GM19238 (cell line): ENCODE data around the gene PLCG1.

Experiments
- DNase-seq: peaks from one replicate; pipeline ENCODE4 v3.0.0; 2011; ENCODE audit warnings: low spot score; ENCODE audit not compliant: insufficient read length

PLCG1 gene

GRCh38 chr20:41178495-41178894, 41.2 kb downstream of the PLCG1 start:
- DNase-seq: no peak

- DNase-seq: no peak
Observed at GRCh38 chr20:41178904-41179432, 41.6 kb downstream of the PLCG1 start.

- no peak for DNase-seq
Observed at GRCh38 chr20:41179961-41180360, 42.6 kb downstream of the PLCG1 start.

DNA sequence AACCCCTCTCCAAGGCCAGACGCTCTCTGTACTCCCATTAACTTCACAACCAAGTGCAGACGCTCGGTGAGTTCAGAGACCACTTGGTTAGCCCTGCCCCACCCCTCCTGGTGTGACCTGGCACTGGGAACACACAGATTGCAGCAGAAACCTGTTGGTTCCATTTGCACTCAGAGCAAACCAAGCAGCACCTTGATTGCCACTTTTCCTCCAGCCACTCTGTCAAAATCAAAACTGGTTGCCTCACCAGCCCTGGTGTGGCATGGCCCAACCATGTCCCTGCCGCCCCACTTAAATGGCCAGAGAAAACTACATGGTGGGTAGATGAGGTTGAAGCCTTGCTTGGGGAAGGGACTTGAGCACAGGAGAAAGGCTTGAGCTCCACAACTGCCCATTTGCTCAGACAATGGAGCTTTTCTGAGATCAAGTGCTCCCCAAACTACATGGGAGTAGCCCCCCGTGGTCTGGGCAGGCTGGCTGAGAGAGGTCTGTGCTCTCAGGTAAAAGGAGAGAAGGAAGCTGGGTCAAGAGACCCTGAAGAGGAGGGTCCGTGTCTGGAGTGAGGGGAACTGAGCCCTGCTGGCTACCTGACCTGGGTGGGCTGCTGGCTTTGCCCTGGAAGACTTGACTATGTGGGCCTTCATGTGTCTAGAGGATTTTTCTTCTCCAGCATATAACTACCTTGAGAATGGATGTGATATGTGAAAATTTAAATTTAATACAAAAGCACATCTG, 43.4 kb downstream of the PLCG1 start:
- no peak for DNase-seq

DNA sequence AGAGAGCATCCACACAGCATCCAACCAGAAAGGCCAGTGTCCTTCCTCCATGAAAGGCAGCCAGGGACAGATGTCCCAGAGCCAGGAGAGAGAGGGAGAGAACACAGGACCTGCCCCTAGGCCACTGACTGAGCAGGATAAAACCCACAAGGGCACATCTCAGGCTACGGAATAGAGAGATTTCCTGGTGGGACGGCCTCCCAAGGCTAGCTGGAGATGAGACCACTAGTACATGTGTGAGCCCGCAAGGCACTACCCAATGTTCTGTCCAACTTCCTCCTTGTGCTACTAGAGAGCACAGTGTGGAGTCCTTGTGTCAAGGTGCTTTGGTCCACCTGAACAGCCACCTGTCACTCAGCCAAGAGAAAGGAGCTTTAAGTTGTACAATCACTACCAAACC, 44.2 kb downstream of the PLCG1 start:
- no peak for DNase-seq

- no peak for DNase-seq
Observed at GRCh38 chr20:41182296-41183212, 45.2 kb downstream of the PLCG1 start.

- DNase-seq: no peak
Observed at GRCh38 chr20:41183391-41183790, 46.0 kb downstream of the PLCG1 start.

- DNase-seq: no peak
Observed at GRCh38 chr20:41183831-41184230, 46.5 kb downstream of the PLCG1 start.

DNA sequence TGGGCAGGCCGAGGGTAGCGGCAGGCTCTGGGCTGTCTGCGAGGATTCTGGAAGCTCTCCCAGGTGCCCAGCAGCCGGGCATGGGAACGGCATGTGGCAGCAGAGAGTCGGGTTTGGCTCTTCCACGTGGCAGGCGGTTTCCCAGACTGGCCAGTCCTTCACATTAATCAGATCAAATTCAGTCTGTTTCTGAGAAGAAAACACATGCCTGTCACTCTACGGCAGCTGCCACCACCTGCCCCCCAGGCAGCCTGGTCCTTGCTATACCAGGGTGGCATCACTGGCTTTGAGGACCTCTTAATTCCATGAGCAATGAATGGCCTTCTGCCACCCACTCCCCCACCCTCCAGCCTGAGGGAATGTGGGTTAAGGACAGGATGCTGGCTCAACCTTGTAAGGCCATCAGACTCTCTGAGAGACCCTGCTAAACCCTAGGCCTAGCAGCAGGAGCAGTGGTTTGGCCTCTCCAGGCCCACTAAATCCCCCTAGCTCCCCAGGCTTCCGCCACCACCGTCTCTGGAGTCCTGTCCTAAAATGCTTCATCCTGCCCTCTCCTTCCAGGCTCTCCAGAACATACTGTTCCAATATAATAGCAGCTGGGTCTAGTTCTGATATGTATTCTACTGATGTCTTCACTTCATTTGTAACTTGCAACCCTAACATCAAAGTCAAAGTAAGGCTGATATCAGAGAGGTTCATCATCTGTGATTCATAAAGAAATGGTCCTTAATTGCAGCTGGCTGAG, 47.8 kb downstream of the PLCG1 start:
- no peak for DNase-seq

DNA sequence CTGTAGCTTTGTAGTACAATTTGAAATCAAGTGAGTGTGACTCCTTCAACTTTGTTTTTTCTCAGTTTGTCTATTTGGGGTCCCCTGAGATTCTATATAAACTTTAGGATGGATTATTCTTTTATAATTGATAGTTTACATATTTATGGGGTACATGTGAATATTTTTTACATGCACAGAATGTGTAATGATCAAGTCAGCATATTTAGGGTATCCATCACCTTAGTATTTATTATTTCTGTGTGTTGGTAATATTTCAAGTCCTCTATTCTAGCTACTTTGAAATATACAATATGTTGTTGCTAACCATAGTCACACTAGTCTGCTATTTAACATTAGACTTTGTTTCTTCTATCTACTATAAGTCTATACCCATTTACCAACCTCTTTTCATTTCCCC, 50.3 kb downstream of the PLCG1 start:
- no peak for DNase-seq

- no peak for DNase-seq
Observed at GRCh38 chr20:41191562-41192500, 54.5 kb downstream of the PLCG1 start.

GRCh38 chr20:41192575-41192974, 55.2 kb downstream of the PLCG1 start:
- DNase-seq: no peak

GRCh38 chr20:41196653-41197225, 59.4 kb downstream of the PLCG1 start:
- no peak for DNase-seq

DNA sequence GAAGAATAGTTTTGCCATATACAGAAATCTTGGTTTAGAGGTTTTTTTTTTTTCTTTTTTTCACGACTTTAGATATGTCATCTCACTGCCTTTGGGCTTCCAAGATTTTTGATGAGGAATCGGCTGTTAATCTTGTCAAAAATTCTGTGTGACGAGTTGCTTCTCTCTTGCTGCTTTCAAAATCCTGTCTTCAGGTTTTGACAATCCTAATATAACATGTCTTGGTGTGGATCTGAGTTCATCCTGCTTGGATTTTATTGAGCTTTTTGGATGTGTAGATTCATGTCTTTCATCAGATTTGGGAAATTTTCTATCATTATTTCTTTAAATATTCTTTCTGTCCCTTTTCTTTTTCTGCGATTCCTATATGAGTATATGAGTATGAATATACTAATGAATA, 61.1 kb downstream of the PLCG1 start:
- no peak for DNase-seq

GRCh38 chr20:41200446-41201202, 63.3 kb downstream of the PLCG1 start:
- no peak for DNase-seq

DNA sequence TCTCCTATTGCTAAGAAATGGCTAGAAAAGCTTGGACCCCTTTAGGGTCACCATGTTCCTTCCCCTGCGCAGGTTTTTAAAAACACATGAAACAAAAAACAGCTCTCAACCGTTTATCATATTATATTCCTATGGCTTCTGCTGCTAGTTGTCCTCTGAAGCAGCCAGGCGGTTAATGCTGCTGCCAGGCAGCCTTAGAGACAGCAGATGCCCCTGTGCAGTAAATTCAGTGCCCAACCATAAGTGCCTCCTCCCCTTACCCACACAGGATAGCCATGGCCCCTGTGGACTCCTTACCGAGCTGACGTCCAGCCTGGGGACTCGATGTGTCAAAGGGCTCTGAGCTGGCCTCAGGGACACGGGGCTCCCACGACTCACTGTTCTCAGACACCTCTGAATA, 64.4 kb downstream of the PLCG1 start:
- no peak for DNase-seq

DNA sequence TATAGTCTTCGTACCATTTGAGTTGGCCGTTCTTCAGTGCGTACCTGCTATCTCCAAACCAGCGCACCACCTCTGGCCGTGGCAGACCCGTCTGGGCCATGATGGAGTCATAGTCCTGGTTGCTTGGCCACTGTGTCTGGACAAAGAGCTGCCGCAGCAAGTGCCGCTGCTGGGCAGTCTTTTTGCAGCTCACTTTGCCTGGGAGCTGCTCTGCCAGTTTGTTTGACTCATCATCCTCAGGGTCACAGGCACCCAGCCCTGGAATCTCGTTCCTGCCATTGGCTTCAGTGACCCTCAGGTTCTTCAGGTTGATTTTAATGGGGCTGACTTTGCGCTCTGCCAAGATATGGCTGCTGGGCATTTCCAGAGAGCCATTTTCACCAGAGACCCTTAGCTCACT, 65.1 kb downstream of the PLCG1 start:
- DNase-seq: no peak

GRCh38 chr20:41203660-41204059, 66.3 kb downstream of the PLCG1 start:
- no peak for DNase-seq
